ENCODE measurements around the gene MSMO1. TPM values are rescaled to one million over a fixed set of nuclear protein-coding genes. Genes with fewer than 3 reads are reported as not detected.

MSMO1 gene
- total and polyA plus RNA-seq, 10 of the 15 experiments (the other 5 are each of a cell fraction or from before 2014, with no cell fraction given): 63.6 to 168 (median 105) TPM

- ChIA-PET SMC1A (ENCODE audit: uncharacterized antibody, unreplicated experiment) (interaction anchor here (0.7 to 4.5 kb wide), 6 partner anchors 8 to 118 kb away, joined by 3 to 17 read pairs (median 5); no protein-coding TSS in a partner anchor), RAD21 (ENCODE audit: unreplicated experiment) (no interaction called here), CTCF (interaction anchor here (1.5 to 2.3 kb wide), 2 partner anchors 9 to 193 kb away, joined by 5 to 10 read pairs; no protein-coding TSS in a partner anchor), POLR2A (interaction anchor here (0.9 to 1.2 kb wide), 2 partner anchors 9 to 30 kb away, joined by 4 to 5 read pairs; no protein-coding TSS in a partner anchor)
- DNase-seq (ENCODE audit: low read depth, low spot score) (no peak), ATAC-seq (no peak), FAIRE-seq (no peak)
- H3K27me3 ChIP-seq (replicated peaks in 1 of 2; ENCODE audit: control insufficient read depth in 2 of 2, insufficient read depth in 2 of 2, low read length in 1 of 2): no peaks in the 10 kb centered on the region
- peaks cover 4% of the 10 kb centered on the region; the same call in 1 of the 2 replicates for H3K4me1 ChIP-seq (ENCODE audit: control insufficient read depth, insufficient read depth, low read length)
- TF ChIP-seq BMI1 (IDR thresholded peaks at IDR 0.05; ENCODE audit: borderline replicate concordance) (no peak), HCFC1 (IDR thresholded peaks at IDR 0.05; ENCODE audit: low read length) (no peak), JUND (IDR thresholded peaks at IDR 0.05; ENCODE audit: low read depth, low read length) (no peak), TARDBP (IDR thresholded peaks at IDR 0.05; ENCODE audit: borderline replicate concordance) (no peak), NKRF (conservative IDR thresholded peaks at IDR 0.05) (no peak)
- TF ChIP-seq, protein P1, sequence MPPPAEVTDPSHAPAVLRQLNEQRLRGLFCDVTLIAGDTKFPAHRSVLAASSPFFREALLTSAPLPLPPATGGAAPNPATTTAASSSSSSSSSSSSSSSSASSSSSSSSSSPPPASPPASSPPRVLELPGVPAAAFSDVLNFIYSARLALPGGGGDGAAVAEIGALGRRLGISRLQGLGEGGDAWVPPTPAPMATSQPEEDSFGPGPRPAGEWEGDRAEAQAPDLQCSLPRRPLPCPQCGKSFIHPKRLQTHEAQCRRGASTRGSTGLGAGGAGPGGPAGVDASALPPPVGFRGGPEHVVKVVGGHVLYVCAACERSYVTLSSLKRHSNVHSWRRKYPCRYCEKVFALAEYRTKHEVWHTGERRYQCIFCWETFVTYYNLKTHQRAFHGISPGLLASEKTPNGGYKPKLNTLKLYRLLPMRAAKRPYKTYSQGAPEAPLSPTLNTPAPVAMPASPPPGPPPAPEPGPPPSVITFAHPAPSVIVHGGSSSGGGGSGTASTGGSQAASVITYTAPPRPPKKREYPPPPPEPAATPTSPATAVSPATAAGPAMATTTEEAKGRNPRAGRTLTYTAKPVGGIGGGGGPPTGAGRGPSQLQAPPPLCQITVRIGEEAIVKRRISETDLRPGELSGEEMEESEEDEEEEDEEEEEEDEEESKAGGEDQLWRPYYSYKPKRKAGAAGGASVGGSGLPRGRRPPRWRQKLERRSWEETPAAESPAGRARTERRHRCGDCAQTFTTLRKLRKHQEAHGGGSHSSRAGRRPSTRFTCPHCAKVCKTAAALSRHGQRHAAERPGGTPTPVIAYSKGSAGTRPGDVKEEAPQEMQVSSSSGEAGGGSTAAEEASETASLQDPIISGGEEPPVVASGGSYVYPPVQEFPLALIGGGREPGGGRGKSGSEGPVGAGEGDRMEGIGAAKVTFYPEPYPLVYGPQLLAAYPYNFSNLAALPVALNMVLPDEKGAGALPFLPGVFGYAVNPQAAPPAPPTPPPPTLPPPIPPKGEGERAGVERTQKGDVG (CRISPR knock-in tag; IDR thresholded peaks at IDR 0.05): no peak
- TF ChIP-seq, protein P2, sequence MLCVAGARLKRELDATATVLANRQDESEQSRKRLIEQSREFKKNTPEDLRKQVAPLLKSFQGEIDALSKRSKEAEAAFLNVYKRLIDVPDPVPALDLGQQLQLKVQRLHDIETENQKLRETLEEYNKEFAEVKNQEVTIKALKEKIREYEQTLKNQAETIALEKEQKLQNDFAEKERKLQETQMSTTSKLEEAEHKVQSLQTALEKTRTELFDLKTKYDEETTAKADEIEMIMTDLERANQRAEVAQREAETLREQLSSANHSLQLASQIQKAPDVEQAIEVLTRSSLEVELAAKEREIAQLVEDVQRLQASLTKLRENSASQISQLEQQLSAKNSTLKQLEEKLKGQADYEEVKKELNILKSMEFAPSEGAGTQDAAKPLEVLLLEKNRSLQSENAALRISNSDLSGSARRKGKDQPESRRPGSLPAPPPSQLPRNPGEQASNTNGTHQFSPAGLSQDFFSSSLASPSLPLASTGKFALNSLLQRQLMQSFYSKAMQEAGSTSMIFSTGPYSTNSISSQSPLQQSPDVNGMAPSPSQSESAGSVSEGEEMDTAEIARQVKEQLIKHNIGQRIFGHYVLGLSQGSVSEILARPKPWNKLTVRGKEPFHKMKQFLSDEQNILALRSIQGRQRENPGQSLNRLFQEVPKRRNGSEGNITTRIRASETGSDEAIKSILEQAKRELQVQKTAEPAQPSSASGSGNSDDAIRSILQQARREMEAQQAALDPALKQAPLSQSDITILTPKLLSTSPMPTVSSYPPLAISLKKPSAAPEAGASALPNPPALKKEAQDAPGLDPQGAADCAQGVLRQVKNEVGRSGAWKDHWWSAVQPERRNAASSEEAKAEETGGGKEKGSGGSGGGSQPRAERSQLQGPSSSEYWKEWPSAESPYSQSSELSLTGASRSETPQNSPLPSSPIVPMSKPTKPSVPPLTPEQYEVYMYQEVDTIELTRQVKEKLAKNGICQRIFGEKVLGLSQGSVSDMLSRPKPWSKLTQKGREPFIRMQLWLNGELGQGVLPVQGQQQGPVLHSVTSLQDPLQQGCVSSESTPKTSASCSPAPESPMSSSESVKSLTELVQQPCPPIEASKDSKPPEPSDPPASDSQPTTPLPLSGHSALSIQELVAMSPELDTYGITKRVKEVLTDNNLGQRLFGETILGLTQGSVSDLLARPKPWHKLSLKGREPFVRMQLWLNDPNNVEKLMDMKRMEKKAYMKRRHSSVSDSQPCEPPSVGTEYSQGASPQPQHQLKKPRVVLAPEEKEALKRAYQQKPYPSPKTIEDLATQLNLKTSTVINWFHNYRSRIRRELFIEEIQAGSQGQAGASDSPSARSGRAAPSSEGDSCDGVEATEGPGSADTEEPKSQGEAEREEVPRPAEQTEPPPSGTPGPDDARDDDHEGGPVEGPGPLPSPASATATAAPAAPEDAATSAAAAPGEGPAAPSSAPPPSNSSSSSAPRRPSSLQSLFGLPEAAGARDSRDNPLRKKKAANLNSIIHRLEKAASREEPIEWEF (IDR thresholded peaks at IDR 0.05; ENCODE audit: insufficient replicate concordance, low read depth, low read length): no peak
- TF ChIP-seq, protein P3, sequence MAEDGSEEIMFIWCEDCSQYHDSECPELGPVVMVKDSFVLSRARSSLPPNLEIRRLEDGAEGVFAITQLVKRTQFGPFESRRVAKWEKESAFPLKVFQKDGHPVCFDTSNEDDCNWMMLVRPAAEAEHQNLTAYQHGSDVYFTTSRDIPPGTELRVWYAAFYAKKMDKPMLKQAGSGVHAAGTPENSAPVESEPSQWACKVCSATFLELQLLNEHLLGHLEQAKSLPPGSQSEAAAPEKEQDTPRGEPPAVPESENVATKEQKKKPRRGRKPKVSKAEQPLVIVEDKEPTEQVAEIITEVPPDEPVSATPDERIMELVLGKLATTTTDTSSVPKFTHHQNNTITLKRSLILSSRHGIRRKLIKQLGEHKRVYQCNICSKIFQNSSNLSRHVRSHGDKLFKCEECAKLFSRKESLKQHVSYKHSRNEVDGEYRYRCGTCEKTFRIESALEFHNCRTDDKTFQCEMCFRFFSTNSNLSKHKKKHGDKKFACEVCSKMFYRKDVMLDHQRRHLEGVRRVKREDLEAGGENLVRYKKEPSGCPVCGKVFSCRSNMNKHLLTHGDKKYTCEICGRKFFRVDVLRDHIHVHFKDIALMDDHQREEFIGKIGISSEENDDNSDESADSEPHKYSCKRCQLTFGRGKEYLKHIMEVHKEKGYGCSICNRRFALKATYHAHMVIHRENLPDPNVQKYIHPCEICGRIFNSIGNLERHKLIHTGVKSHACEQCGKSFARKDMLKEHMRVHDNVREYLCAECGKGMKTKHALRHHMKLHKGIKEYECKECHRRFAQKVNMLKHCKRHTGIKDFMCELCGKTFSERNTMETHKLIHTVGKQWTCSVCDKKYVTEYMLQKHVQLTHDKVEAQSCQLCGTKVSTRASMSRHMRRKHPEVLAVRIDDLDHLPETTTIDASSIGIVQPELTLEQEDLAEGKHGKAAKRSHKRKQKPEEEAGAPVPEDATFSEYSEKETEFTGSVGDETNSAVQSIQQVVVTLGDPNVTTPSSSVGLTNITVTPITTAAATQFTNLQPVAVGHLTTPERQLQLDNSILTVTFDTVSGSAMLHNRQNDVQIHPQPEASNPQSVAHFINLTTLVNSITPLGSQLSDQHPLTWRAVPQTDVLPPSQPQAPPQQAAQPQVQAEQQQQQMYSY (CRISPR knock-in tag; IDR thresholded peaks at IDR 0.05): no peak
- H3K9me3 ChIP-seq (replicated peaks; ENCODE audit: control insufficient read depth, insufficient read depth, low read length): peaks cover 2% of the 10 kb centered on the region; the same call in 1 of the 3 replicates
- no peaks in the 10 kb centered on the region for H3K36me3 ChIP-seq (ENCODE audit: control insufficient read depth in 2 of 2, insufficient read depth in 2 of 2, low read length in 1 of 2)
- H3K79me2 ChIP-seq (ENCODE audit: control insufficient read depth, insufficient read depth, low read length): peaks cover 20% of the 10 kb centered on the region
- intact Hi-C loops (cut with micrococcal nuclease; ENCODE audit: unreplicated experiment): no loop called here
- no peaks in the 10 kb centered on the region for H4K20me1 ChIP-seq (ENCODE audit: control insufficient read depth, insufficient read depth)
- 98% methylated on average over 7 of the region's 7 CpGs for WGBS (ENCODE audit: insufficient coverage, insufficient replicate concordance, low lambda C conversion rate, missing lambda C conversion rate)
- H2AFZ ChIP-seq (ENCODE audit: control insufficient read depth, low read depth, low read length): no peak overlapping the region
- no peak overlapping the region for H3K4me3 ChIP-seq
- H3K4me2 ChIP-seq (ENCODE audit: control insufficient read depth, insufficient read depth): no peak overlapping the region
- no peak overlapping the region for H3K9ac ChIP-seq (ENCODE audit: control insufficient read depth, insufficient read depth, low read length)
- in situ Hi-C loops (cut with MboI): no loop called here
- BruUV-seq (replicated peaks): no TSS peak
- no peak overlapping the region for H3K27ac ChIP-seq (ENCODE audit: control insufficient read depth, insufficient read depth)
Observed at GRCh38 chr4:165324236-165324917, 3.1 kb upstream of the MSMO1 start.

Measured in GM12878 (cell line).